Activated CD8-positive, alpha-beta memory T cell treated with anti-CD3 and anti-CD28 coated beads, Interleukin-2, amount 50 U/mL, for 48 hours (primary cell): Measurements from ENCODE around the gene LATS2.
"Not testable (repeated sequence)": the region's sequence is repeated elsewhere in the genome, so short reads cannot be mapped to it uniquely, and the experiment has no call there.

Source experiments
- DNase-seq: peaks from one replicate; pipeline ENCODE4 v3.0.0-alpha.2; 2020

LATS2 gene

DNA sequence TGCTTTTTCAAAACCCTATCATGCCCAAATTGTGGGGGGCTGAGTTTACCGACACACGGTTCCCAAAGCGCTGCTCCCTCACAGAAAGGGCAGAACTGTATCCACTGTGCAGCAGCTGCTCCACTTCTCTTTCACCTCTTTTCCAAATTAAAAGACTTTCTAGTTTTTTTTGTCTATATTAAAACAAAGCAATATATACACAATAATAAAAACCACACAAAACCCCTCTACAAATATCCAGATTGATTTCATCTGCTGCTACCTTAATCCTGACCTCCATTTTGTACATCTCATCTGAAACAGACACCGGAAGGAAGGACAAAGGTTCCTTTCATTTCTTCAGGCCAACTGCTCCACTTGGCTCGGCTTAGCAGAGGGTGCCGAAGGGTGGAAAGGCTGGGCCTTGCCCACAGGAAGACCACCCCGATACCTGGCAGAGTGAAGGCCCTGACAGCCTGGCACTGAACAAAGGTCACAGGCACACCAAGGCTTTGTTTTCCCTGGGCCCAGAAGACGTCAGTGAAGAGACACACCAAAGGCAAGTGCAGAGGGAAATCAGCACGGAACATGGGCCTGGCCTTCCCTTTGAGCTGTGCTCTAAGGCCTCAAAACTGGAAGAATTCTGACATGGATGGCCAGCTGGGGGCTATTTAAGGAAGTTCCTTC lies 71.6 kb downstream of the LATS2 start:
- DNase-seq, result no peak

DNA sequence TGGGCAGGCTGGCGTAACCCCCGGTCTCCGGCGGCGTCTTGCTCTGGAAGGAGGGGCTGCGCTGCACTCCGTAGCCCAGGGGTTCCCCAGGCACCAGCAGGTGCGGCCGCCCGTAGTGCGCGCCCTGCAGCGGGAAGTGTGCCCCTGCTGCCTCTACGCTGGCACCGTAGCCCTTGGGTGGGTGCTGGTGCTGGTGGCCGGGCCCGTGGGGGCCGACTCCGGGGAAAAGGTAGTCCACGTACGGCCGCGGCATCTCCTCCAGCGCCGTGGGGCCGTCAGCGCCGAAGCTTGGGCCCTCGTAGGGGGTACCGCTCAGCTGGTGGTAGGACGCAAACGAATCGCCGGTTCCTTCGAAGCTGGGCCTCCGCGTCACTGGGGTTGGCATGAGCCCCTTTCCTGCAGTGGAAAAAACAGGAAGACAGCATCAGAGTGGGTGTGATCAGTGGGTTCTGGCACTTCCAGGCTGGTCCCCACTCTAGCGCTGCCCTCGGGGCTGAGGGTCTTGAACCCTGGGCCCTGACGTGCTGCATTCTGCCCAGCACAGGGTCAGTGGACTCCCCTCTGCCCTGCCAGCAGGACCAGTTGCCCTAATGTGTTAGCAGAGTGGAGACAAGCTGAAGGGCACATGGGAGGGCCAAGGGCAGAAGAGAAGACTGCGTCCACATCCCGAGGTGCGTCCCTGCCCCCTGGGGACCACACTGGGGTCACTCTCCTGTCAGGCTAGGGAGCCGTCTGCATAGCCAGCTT lies 72.3 kb downstream of the LATS2 start:
- DNase-seq, result no peak

DNA sequence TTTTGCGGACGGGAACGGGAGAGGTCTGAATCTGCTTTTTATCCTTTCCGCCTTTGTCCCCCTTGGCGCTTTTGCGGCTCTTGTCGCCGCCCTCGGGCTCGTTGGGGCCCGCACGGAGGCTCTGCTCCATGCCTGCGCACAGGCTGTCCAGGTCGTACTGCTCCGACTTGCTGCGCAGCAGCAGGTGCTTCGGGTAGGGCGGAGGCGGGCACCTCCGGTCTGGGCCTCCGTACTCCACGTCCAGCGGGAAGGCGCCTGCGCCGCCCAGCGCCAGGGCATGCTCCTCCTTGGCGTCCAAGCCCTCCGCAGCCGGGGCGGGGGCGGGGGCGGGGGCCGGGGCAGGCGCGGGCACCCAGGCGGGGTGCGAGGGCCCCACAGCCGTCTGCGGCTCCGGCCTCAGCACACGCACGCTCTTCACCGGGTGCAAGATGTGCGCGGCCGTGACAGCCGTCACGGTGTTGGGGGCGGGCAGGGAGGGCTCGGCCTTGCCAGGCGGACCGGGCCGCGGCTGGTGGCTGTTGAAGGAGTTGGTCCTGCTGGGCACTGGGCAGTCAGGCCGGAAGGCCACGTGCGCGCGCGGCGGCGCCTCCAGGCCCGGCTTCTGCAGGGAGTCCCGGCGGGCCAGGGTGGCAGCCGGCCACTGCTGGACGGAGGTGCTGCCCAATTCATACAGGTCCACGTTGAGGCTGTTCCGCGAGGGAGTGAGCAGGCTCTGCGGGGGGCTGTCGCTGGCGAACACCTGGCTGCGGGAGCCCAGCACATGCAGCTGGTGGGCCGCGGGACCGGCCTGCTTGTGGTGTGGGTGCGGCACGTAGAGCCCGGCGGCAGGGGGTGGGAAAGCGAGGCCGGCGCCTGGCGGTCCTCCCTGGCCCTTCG lies 73.1 kb downstream of the LATS2 start:
- no peak for DNase-seq

DNA sequence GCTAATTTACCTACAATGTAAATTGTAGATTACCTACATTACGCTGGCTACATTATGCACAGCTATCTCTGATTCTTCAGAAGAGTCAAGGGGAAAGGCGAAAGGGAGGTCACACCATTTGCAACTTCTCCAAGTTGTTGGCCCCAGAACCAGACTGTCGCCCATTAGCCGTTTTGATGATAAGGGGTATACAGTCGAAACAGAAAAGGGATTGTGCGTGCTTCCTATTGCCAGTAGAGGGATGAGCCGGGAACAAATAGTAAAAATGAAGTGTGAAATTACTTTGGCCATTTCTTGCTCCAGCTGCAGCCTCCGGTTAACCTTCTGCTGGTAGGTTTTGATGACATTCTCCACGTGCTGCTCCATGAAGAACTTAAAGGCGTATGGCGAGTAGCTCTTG lies 73.8 kb downstream of the LATS2 start:
- no peak for DNase-seq

DNA sequence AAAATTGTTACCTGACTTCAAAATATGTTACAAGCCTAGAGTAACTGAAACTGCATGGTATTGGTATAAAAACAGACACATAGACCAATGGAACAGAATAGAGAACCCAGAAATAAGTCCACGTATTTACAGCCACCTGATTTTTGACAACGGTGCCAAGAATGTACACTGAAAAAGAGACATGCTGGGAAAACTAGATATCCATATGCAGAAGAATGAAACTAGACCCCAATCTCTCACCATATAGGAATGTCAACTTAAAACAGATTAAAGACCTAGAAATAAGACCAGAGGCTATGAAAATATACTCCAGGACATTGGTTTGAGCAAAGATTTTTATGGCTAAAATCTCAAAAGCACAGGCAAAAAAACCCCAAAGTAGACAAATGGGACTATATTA lies 76.5 kb downstream of the LATS2 start:
- DNase-seq, result no peak

DNA sequence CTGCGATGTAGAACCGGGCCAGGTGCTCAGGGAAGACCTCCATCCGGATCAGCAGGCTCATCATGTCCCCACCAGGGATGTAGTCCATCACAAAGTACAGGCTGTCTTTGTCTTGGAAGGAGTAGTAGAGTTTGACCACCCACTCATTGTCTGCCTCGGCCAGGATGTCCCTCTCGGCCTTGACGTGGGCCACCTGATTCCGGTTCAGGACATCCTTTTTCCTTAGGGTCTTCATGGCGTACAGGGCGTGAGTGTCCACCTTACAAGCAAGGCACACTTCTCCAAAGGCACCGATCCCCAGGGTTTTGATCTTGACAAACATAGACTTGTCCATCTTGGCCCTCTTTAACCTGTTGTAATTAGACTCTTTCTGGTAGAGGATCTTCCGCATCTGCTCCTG lies 78.0 kb downstream of the LATS2 start:
- no peak for DNase-seq

DNA sequence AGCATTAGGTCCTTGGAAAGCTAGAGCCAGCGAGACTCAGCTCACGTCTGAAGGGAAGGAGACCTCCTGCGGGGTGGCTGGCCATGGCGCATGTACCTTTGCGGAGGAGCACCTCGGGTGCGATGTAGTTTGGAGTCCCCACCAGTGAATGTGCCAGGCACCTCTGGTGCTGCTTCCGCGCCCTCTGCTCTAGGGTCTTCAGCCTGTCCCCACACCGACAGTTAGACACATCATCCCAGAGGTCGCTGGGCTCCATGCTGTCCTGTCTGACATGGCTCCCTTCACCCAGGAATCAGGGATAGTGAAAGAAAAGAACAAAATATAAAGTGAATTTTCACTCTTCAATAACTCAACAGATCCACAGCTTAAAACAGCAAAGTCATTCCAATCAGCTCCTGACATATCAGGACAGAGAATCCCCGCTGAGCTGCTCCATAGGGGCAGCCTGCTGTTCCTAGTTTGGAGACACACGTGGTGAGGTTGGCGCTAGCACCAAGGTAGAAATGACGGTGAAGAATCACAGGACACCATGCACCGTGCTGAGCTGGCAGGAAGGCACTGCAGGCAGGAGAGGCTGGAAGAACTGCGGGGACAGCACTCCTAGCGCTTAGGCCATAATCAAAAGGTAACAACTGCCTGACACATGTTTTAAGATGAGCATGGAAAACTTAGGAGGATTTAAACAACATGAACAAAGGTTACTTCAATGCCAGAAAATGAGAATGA lies 79.9 kb downstream of the LATS2 start:
- no peak for DNase-seq

DNA sequence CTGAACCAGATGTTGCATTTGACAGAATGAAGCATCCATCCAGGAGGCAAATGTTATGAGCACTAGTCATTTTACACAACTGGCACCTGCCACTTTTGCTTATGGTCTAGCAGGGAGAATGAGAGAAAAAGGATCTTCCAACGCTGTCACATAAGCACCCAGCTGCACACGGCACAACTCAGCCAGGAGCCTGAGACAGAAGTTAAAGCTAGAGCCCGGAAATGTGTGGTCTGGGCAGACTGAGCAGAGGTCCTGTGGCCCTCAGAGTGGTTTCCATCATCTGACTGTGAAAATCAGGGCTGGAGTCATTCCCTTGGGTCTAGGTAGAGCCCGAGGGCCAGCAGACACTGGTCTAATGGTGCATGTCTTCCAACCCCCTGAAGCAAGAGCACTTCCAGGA lies 80.5 kb downstream of the LATS2 start:
- no peak for DNase-seq

DNA sequence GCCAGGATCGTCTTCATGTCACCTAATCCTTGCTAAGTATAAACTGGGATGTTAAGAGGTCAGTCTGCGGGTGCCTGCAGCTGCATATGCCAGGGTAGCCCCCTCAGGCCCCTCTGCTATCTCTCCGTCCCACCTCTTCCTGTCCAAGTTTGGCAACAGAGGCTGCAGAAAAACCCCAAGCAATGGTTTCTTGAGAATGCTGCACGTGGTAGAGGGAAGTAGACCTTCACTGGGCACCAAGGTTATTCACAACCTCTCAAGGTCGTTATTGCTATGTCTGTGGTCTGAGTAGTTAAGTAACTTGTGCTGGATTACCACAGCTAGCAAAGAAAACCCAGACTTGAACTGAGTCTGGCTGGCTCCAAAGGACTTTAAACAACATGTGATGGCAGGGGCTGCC lies 81.0 kb downstream of the LATS2 start:
- no peak for DNase-seq

DNA sequence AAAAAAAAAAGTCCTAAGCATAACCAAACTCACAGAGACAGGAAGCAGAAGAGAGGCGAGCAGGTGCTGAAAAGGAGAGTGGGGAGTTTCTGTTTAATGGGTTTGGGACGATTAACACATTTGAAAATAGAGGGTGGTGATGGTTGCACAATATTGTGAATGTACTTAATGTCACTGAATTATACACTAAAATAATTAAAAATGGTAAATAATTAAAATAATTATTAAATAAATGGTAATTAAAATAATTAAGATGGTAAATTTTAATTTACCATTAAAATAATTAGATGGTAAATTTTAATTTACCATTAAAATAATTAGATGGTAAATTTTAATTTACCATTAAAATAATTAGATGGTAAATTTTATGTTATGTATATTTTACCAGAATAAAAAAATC lies 84.0 kb downstream of the LATS2 start:
- no peak for DNase-seq

DNA sequence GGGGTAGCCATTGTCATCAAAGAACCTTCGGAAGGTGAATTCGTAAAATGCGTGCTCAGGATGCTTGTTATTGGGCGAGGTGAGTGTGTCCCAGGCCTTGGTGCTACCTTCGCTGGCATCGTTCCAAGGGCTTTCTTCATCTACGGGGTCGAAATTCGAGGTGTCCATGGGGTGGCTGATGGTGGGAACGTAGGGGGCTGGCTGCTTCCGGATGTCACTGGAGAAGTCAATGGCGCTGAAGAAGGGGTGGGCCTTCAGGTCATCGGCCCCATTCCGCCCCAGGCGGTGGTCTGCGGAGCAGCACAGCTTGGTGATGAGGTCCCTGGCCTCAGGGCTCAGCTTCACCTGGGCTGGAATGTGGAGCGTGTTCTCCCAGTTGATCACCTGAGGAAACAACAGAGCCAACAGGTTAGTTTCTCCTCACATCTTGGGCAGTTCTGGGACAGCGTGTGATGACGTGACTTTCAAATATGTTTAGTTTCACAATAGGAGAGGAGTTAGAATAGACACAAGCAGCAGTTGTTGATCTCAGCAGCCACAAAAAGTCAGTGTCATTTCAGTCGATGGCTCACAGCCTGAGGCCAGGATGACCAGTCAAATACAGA lies 86.3 kb downstream of the LATS2 start:
- DNase-seq, result no peak

DNA sequence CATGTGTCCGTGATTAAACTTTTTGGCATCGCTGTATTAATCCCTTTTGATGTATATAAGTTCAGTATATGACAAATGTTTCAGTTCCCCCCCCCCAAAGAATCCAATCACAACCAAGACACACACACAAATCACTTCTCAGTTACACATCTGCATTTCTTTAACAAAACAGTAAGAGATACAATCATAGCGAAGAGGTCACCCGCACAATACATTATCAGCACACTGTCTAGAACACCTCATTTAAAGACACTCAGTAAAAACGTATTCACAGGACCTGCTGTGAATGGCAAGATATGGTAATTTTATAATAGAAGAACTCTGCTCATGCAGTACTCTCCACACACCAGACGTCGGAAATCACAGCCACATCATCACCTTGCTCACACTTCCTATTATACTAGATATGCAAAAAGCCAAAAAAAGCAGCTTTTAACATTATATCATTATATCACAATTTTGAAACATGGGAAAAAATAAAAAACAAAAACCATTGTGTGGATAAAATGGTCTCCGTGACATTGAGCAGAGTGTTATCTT lies 87.4 kb downstream of the LATS2 start:
- DNase-seq, result no peak

DNA sequence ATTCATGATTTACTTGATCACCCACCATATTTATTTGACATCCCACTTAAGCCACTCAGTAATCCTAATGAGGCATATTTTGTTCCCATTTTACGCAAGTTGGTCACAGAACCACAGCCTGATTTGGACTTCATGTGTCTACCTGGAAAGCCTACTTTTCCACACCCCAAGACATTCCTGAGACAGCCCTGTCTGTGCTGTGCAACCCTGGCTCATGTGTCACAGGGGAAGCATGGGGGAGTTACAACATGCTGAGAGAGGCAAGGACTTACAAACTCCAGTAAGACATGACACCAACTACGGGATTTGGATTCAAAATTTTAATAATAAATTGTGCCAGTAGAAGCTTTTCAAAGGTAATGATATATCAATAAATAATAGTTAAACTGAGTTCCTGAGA lies 88.7 kb downstream of the LATS2 start:
- no peak for DNase-seq

DNA sequence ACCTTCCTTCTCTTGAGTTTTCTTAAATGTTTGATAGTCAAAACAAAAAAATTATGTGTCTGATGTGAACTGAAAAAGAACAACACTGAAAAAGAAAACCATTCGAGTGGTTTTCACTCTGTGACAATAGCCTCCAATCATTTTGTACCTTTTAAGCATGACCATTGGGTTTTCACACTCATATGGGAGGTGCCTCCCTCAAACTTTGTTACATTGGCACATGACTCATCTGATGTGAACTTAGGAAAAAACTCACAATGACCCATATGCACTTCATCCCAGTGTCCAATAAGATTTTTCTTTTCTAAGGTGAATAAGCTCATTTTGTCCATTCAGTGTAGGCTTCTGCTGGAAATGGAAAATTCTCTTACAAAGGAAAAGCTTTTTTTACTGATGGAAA lies 92.2 kb downstream of the LATS2 start:
- DNase-seq, result no peak

DNA sequence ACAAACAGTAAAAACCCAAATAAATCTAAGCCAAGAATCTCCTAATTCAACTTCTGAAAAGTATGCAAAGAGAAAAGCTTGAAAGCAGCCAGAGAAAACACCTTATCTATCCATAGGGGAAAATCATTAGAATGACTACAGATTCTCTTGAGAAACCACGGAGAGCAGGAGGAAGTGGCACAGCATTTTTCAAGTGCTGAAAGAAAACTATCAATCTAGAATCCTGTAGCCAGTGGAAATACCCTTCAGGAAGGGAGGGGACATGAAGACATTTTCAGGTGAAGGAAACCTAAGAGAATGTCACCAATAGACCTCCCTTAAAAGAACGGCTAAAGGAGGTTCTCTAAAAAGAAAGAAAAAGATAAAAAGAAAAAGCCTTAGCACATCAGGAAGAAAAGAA lies 92.6 kb downstream of the LATS2 start:
- DNase-seq, result no peak

DNA sequence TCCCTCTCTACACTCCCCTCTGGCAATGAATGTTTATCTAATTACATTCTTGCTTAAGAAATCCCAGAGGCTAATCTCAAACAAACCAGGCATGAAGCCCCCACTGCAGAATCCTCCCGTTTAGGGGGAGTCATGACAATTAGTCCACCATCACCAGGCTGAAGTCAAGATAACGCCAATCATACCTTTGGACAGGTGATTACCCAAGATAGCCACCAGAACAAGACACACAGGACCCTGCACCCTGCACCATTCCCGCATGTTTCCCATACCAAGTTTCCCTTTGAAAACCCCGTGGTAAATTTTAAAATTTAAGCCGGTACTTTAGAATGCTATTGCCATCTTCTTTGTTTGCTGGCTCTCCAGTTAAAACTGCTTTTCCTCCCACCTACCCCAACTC lies 94.0 kb downstream of the LATS2 start:
- no peak for DNase-seq

DNA sequence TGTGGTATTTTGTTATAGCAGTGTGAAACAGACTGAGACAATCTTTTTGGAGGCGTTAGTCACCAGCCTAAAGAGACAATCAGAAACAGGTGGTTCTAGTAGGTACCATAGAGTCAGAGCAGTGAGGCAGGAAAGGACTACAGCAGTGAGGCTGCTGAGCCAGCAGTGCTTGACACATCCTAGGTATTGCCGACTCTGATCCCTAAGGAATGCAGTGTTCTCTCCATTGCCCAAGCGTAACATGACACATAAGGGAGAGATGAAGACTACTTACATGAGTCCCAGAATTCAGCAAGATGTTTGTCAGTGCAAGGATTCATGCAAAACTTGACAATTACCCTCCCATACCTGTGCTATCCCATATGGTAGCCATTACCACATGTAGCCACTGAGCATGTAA lies 96.5 kb downstream of the LATS2 start:
- no peak for DNase-seq

DNA sequence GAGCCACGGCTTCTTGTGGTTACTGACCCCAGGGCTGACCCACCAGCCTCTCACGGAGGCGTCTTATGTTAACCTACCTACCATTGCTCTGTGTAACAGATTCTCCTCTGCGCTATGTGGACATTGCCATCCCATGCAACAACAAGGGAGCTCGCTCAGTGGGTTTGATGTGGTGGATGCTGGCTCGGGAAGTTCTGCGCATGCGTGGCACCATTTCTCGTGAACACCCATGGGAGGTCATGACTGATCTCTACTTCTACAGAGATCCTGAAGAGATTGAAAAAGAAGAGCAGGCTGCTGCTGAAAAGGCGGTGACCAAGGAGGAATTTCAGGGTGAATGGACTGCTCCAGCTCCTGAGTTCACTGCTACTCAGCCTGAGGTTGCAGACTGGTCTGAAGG lies 99.7 kb downstream of the LATS2 start:
- not testable (repeated sequence) for DNase-seq

DNA sequence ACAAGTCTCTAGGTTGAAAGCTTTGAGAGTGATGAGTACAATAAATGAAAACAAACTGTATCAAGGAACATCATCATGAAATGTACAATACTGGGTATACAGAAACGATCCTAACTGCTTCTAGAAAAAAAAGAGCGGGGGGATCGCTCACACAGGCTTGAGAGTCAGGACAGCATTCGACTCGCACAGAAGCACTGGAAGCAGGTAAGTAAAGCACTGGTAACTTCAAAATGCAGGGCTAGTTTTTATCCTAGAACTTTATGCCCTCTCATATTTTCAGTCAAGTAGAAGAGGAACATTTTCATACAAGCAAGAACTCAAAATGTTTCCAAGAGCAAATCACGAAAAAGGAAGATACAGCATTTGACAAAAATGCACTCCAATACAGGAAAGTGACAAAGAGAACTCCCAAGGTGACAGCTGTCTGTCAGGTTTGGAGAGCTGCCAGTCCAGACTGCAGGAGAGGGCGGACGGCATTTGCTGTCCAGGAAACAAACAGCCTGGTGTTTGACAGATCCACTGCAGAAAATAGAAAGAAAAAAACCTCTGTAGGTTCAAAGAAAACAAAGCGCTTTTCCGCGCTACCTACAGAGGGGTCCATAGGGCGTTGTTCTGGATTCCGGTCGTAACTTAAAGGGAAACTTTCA lies 100.6 kb downstream of the LATS2 start:
- no peak for DNase-seq

DNA sequence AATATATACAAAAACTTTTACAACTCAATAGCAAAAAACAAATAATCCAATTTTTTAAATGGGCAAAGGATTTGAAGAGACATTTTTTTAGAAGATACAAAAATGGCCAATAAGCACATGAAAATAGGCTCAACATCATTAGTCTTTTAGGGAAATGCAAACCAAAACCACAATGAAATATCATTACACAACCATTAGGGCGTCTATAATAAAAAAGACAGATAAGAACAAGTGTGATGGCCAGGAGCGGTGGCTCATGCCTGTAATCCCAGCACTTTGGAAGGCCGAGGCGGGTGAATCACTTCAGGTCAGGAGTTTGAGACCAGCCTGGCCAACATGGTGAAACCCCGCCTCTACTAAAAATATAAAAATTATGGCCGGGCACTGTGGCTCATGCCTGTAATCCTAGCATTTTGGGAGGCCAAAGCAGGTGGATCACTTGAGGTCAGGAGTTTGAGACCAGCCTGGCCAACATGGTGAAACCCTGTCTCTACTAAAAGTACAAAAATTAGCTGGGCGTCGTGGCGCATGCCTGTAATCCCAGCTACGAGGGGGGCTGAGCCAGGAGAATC lies 104.3 kb downstream of the LATS2 start:
- DNase-seq, result not testable (repeated sequence)

DNA sequence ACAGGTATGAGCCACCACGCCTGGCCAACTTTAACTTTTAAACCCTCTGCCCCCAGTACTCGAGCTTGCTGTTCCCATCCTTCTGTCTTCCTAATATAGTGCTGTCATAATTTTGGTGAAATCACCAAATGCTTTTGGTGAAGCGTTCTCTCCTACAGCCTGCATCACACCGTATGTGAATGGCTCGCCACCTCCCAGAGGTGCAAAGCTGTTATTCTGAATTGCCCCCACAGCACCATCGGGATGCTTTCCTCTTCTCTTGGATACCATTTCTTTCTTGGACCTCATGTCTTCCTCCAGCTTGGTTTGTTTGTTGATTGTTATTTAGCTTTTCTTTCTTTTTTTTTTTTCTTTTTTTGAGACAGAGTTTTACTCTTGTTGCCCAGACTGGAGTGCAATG lies 105.9 kb downstream of the LATS2 start:
- DNase-seq, result no peak
